Prostate gland (tissue), 2 donors: Measurements from ENCODE around the gene THSD4.

Source experiments
- CTCF ChIP-seq, 4 experiments: fragments of 200-600 bp in 2 of 4; fragments of 450-650 bp in 2 of 4; sonication (generic) in 2 of 4; IDR thresholded peaks; 1 replicate in 3 of 4; 2 replicates in 1 of 4; pipeline ENCODE4 v1.5.1; 2016 to 2019; ENCODE audit warnings: antibody characterized with exemption in 4 of 4, mild to moderate bottlenecking in 2 of 4, moderate library complexity in 2 of 4
- POLR2A ChIP-seq: fragments of 450-650 bp; IDR thresholded peaks from one replicate; pipeline ENCODE4 v1.6.1; 2016; ENCODE audit warnings: antibody characterized with exemption, mild to moderate bottlenecking

- TF ChIP-seq CTCF (IDR thresholded peaks at IDR 0.05) = no peak
- no peak for TF ChIP-seq POLR2A
Measured at GRCh38 chr15:71120428-71120944, 5.2 kb downstream of the THSD4 start.
